CD4-positive, alpha-beta T cell (primary cell): ENCODE measurements around the gene SP3. TPM values are rescaled to one million over a fixed set of nuclear protein-coding genes. Genes with fewer than 3 reads are reported as not detected.

ENCODE experiments used
- ATAC-seq: fragments of 200-7000 bp; cut with Tn5 transposase; one replicate; pipeline ENCODE4 v1.10.0; 2022; ENCODE audit warnings: mild to moderate bottlenecking; ENCODE audit not compliant: poor library complexity
- CTCF ChIA-PET: fragments of 350-600 bp; sonication (Branson Sonifier 250); formaldehyde crosslinking; loops from one replicate; lab custom pipeline; 2021; ENCODE audit warnings: antibody characterized with exemption, inconsistent platforms; lab: Charles Lee
- POLR2A ChIA-PET: fragments of 350-600 bp; sonication (Branson Sonifier 250); formaldehyde crosslinking; loops from one replicate; lab custom pipeline; 2021; ENCODE audit warnings: antibody characterized with exemption, inconsistent platforms; lab: Charles Lee
- DNase-seq, 14 experiments: peaks; one replicate each; pipeline ENCODE4 v3.0.0-alpha.2; 2013 to 2020; ENCODE audit warnings: mixed read lengths in 2 of 14
- H3K27ac ChIP-seq, 2 donors: one replicate each; pipeline versions ENCODE4 v1.5.1 to v1.7.0; 2013; ENCODE audit warnings: low read length in 2 of 2, low read depth in 1 of 2, mild to moderate bottlenecking in 1 of 2
- H3K27me3 ChIP-seq, 2 experiments: 1 replicate in 1 of 2; 2 replicates in 1 of 2; pipeline versions ENCODE4 v1.6.1 to v1.7.0; 2013; ENCODE audit warnings: low read length in 2 of 2, control low read depth in 1 of 2, mild to moderate bottlenecking in 1 of 2, moderate library complexity in 1 of 2; ENCODE audit not compliant: insufficient read depth in 2 of 2, control insufficient read depth in 1 of 2
- H3K36me3 ChIP-seq: one replicate; pipeline ENCODE4 v1.6.1; 2013; ENCODE audit warnings: low read length, control low read depth; ENCODE audit not compliant: insufficient read depth
- H3K4me1 ChIP-seq: one replicate; pipeline ENCODE4 v1.6.1; 2013; ENCODE audit warnings: low read length, control low read depth; ENCODE audit not compliant: insufficient read depth
- H3K4me3 ChIP-seq: one replicate; pipeline ENCODE4 v1.5.1; 2013; ENCODE audit warnings: mild to moderate bottlenecking, low read length, moderate library complexity
- H3K9me3 ChIP-seq, 2 experiments: 1 replicate in 1 of 2; 2 replicates in 1 of 2; pipeline versions ENCODE4 v1.6.1 to v1.7.0; 2013; ENCODE audit warnings: low read length in 2 of 2, mild to moderate bottlenecking in 2 of 2, control low read depth in 1 of 2, moderate library complexity in 1 of 2; ENCODE audit not compliant: control insufficient read depth in 1 of 2, insufficient read depth in 1 of 2
- H3K27ac Mint-ChIP-seq: one replicate; pipeline ENCODE4 v1.8.0; 2020; ENCODE audit warnings: mixed read lengths
- H3K27me3 Mint-ChIP-seq: one replicate; pipeline ENCODE4 v1.8.0; 2021; ENCODE audit warnings: mixed read lengths
- H3K36me3 Mint-ChIP-seq: one replicate; pipeline ENCODE4 v1.8.0; 2021; ENCODE audit warnings: low read depth, mixed read lengths
- H3K4me1 Mint-ChIP-seq: one replicate; pipeline ENCODE4 v1.8.0; 2021; ENCODE audit warnings: low read depth, mixed read lengths
- H3K4me3 Mint-ChIP-seq: one replicate; pipeline ENCODE4 v1.8.0; 2020; ENCODE audit warnings: mild to moderate bottlenecking, mixed read lengths
- H3K9me3 Mint-ChIP-seq: one replicate; pipeline ENCODE4 v1.8.0; 2020; ENCODE audit warnings: mixed read lengths
- CTCF ChIP-seq: fragments of 200-600 bp; IDR thresholded peaks from one replicate; pipeline ENCODE4 v1.8.0; 2022; ENCODE audit warnings: antibody characterized with exemption, mild to moderate bottlenecking
- intact Hi-C, 2 experiments: fragments of 100-400 bp; cut with DNase I in 1 of 2; cut with micrococcal nuclease in 1 of 2; formaldehyde crosslinking; loops; one replicate each; pipeline versions ENCODE4 v1.15.1 to v1.9.0; 2023 to 2025; cut with DNase I, micrococcal nuclease
- total RNA-seq, 174 experiments: library from RNA in 2 of 174; stranded (reverse) in 2 of 174; gene quantifications; one replicate each; pipeline ENCODE4 v1.2.3 and lab custom pipeline; 2021 to 2026

The SP3 gene
- total RNA-seq, 2 experiments from 2014 or later = 159 to 166 TPM

DNA sequence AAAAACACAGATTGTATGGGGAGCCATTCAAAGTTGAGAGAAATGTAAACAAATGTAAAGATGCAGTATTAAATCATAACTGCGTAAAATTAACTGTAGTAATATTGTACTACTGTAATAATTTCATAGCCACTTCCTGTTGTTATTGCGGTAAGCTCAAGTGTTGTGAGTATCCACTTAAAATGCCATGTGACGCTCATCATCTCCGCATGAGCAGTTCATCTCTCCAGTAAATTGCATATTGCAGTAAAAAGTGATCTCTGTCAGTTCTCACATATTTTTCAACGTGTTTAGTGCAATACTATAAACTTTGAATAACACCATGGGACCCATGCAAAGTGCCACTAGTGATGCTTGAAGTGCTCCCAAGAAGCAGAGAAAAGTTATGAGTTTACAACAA, 41.8 kb upstream of the SP3 start:
- CTCF ChIA-PET = no interaction called here
- no peaks in the 10 kb centered on the region for H3K27me3 ChIP-seq
- no peak for TF ChIP-seq CTCF
- no peaks in the 10 kb centered on the region for H3K4me1 Mint-ChIP-seq
- H3K36me3 ChIP-seq = no peaks in the 10 kb centered on the region
- no peak overlapping the region for H3K27ac ChIP-seq
- H3K36me3 Mint-ChIP-seq = no peaks in the 10 kb centered on the region
- peaks cover under 1% of the 10 kb centered on the region for H3K4me1 ChIP-seq
- peaks cover 12% of the 10 kb centered on the region for H3K27me3 Mint-ChIP-seq
- intact Hi-C loops = no loop called here
- H3K9me3 Mint-ChIP-seq = no peaks in the 10 kb centered on the region
- no peak overlapping the region for H3K4me3 ChIP-seq
- H3K27ac Mint-ChIP-seq = no peak overlapping the region
- no peak for ATAC-seq
- DNase-seq = no peak
- POLR2A ChIA-PET = no interaction called here
- no peak overlapping the region for H3K4me3 Mint-ChIP-seq
- no peaks in the 10 kb centered on the region for H3K9me3 ChIP-seq

- peaks cover 12% of the 10 kb centered on the region for H3K27me3 Mint-ChIP-seq
- ChIA-PET CTCF (no interaction called here), POLR2A (no interaction called here)
- intact Hi-C loops = no loop called here
- no peak for TF ChIP-seq CTCF
- no peak overlapping the region for H3K4me3 ChIP-seq
- no peaks in the 10 kb centered on the region for H3K4me1 Mint-ChIP-seq
- H3K27me3 ChIP-seq = no peaks in the 10 kb centered on the region
- DNase-seq (no peak), ATAC-seq (no peak)
- no peaks in the 10 kb centered on the region for H3K4me1 ChIP-seq
- no peak overlapping the region for H3K4me3 Mint-ChIP-seq
- H3K9me3 ChIP-seq = no peaks in the 10 kb centered on the region
- no peaks in the 10 kb centered on the region for H3K36me3 Mint-ChIP-seq
- H3K27ac Mint-ChIP-seq = no peak overlapping the region
- no peak overlapping the region for H3K27ac ChIP-seq
- H3K36me3 ChIP-seq = no peaks in the 10 kb centered on the region
- no peaks in the 10 kb centered on the region for H3K9me3 Mint-ChIP-seq
Observed at GRCh38 chr2:174005801-174006419, 40.7 kb upstream of the SP3 start.

DNA sequence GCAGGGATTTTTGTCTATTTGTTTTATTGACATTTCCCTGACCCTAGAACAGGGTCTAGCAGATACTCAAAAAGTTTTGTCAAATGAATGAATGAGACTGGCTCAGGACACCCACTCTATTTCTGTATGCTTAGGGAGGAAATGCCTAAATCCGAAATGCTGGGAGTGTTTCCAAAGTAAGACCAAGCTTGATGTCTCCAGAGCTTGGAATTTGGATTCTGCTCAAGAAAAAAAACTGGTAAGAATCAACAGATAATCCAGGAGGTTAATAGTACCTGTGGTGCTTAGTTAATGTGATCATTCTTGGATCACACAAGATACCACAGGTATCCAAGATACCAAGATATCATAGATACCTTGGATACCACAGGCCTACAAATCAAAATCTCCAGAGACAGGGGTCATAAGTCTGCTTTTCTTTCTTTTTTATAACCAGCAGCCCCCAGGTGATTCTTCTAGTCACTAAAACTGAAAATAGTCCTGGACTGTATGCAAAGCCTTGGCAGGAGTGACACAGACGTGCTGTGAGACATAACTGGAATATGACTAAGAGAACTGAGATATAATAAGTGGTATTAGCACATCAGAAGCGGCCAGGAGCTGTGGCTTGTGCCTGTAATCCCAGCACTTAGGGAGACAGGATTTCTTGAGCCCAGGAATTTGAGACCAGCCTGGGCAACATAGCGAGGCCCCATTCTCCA, 39.9 kb upstream of the SP3 start:
- POLR2A ChIA-PET = no interaction called here
- no peaks in the 10 kb centered on the region for H3K4me1 ChIP-seq
- Mint-ChIP-seq H3K27ac (no peak overlapping the region), H3K9me3 (no peaks in the 10 kb centered on the region), H3K4me1 (no peaks in the 10 kb centered on the region), H3K27me3 (peaks cover 10% of the 10 kb centered on the region), H3K36me3 (no peaks in the 10 kb centered on the region), H3K4me3 (no peak overlapping the region)
- DNase-seq (no peak), ATAC-seq (no peak)
- TF ChIP-seq CTCF = no peak
- no peak overlapping the region for H3K4me3 ChIP-seq
- no peaks in the 10 kb centered on the region for H3K36me3 ChIP-seq
- intact Hi-C loops = loop anchor here in 1 of 2 experiments (5.0 kb wide), 1 partner anchor 603 kb away; no protein-coding TSS in a partner anchor
- CTCF ChIA-PET = no interaction called here
- H3K27ac ChIP-seq = no peak overlapping the region
- H3K27me3 ChIP-seq = no peaks in the 10 kb centered on the region
- no peaks in the 10 kb centered on the region for H3K9me3 ChIP-seq
